ENCODE measurements around the gene FAM200A. TPM values are rescaled to one million over a fixed set of nuclear protein-coding genes. Genes with fewer than 3 reads are reported as not detected.

Gene FAM200A
- total RNA-seq, 1 experiment from 2014 or later = 6.9 TPM

DNA sequence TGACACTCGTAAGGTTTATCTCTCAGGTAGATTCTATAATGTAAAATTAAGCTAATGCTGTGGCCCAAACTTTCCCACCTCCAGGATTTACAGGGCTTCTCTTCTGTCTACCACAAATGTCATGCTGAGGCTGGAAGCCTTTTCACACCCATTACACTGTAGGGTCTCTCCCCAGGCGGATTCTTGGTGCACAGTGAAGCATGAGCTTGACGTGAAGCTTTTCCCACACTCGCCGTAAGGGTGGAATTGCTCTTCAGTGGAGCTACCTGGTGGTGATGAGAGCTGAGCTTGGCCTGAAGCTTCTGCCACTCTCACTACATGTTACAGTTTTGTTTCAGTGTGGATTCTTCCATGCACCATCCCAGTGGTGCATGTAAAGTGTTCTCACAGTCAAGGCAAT lies 11.4 kb downstream of the FAM200A start:
- Histone ChIP-seq H3K9me3 (ENCODE audit: insufficient read depth, low read depth) (peaks cover 12% of the 10 kb centered on the region), H3K36me3 (ENCODE audit: low read depth) (no peaks in the 10 kb centered on the region), H3K79me2 (ENCODE audit: low read depth) (no peaks in the 10 kb centered on the region), H3K4me3 (no peak overlapping the region), H4K20me1 (ENCODE audit: insufficient read depth) (no peaks in the 10 kb centered on the region), H3K27me3 (ENCODE audit: insufficient read depth, low read depth) (no peaks in the 10 kb centered on the region), H3K4me2 (no peak overlapping the region), H3K9me2 (ENCODE audit: insufficient read depth) (no peaks in the 10 kb centered on the region), H2AFZ (no peak overlapping the region), H3F3A (ENCODE audit: insufficient read depth, low read depth) (peaks cover 4% of the 10 kb centered on the region; the same call in 1 of the 2 replicates), H3K4me1 (replicated peaks; ENCODE audit: insufficient read depth) (no peaks in the 10 kb centered on the region), H3K27ac (no peak overlapping the region)
- CTCF ChIA-PET = no interaction called here
- POLR2A ChIA-PET (ENCODE audit: unreplicated experiment) = no interaction called here
- BruUV-seq (replicated peaks) = no TSS peak
- TF ChIP-seq EZH2 (IDR thresholded peaks at IDR 0.05; ENCODE audit: low read depth) = no peak
- TF ChIP-seq, protein P1, sequence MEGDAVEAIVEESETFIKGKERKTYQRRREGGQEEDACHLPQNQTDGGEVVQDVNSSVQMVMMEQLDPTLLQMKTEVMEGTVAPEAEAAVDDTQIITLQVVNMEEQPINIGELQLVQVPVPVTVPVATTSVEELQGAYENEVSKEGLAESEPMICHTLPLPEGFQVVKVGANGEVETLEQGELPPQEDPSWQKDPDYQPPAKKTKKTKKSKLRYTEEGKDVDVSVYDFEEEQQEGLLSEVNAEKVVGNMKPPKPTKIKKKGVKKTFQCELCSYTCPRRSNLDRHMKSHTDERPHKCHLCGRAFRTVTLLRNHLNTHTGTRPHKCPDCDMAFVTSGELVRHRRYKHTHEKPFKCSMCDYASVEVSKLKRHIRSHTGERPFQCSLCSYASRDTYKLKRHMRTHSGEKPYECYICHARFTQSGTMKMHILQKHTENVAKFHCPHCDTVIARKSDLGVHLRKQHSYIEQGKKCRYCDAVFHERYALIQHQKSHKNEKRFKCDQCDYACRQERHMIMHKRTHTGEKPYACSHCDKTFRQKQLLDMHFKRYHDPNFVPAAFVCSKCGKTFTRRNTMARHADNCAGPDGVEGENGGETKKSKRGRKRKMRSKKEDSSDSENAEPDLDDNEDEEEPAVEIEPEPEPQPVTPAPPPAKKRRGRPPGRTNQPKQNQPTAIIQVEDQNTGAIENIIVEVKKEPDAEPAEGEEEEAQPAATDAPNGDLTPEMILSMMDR (conservative IDR thresholded peaks at IDR 0.05) = no peak
- no peak for DNase-seq
- intact Hi-C loops (cut with micrococcal nuclease; ENCODE audit: unreplicated experiment) = no loop called here

DNA sequence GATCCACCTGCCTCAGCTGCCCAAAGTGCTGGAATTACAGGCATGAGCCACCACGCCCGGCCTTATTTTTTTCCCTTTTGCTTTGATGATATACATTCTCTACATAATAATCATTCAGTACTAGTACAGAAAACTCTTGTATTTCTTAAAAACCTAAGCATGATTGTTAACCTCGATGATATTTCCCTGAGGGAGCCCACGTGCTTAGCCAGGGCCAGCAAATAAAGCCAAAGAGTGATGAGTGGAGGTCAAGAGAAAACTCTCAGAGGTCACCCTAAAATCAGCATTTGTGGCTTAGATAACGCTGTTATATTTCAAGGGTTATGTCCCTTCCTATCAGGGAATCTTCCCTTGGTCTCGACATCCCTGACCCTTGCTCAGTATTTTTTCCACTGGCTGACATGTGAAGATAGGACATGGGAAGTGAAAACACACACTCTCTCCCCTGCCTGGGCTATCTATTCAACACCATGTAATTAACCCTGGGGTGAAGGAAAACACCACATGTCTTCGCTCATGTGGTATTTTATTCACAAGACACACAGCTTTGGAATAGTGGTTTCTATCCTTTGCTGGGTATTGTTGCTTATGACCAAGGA lies 12.6 kb downstream of the FAM200A start:
- H3K27ac ChIP-seq = no peak overlapping the region
- H3K9me3 ChIP-seq (ENCODE audit: insufficient read depth, low read depth) = peaks cover 12% of the 10 kb centered on the region
- no peaks in the 10 kb centered on the region for H3K9me2 ChIP-seq (ENCODE audit: insufficient read depth)
- H3K4me2 ChIP-seq = no peak overlapping the region
- H3K4me3 ChIP-seq = no peak overlapping the region
- POLR2A ChIA-PET (ENCODE audit: unreplicated experiment) = interaction anchor here (0.6 kb wide), 1 partner anchor 13 kb away, joined by 7 read pairs; the partner anchor contains the start of gene FAM200A
- H3K4me1 ChIP-seq (replicated peaks; ENCODE audit: insufficient read depth) = no peaks in the 10 kb centered on the region
- no peaks in the 10 kb centered on the region for H3K36me3 ChIP-seq (ENCODE audit: low read depth)
- H4K20me1 ChIP-seq (ENCODE audit: insufficient read depth) = no peaks in the 10 kb centered on the region
- H3K27me3 ChIP-seq (ENCODE audit: insufficient read depth, low read depth) = no peaks in the 10 kb centered on the region
- H3K79me2 ChIP-seq (ENCODE audit: low read depth) = no peaks in the 10 kb centered on the region
- intact Hi-C loops (cut with micrococcal nuclease; ENCODE audit: unreplicated experiment) = no loop called here
- H2AFZ ChIP-seq = no peak overlapping the region
- no peak for DNase-seq
- BruUV-seq (replicated peaks) = no TSS peak
- TF ChIP-seq EZH2 (IDR thresholded peaks at IDR 0.05; ENCODE audit: low read depth) = no peak
- TF ChIP-seq, protein P1 (conservative IDR thresholded peaks at IDR 0.05) = no peak
- H3F3A ChIP-seq (ENCODE audit: insufficient read depth, low read depth) = peaks cover 4% of the 10 kb centered on the region; the same call in 1 of the 2 replicates
- CTCF ChIA-PET = no interaction called here

DNA sequence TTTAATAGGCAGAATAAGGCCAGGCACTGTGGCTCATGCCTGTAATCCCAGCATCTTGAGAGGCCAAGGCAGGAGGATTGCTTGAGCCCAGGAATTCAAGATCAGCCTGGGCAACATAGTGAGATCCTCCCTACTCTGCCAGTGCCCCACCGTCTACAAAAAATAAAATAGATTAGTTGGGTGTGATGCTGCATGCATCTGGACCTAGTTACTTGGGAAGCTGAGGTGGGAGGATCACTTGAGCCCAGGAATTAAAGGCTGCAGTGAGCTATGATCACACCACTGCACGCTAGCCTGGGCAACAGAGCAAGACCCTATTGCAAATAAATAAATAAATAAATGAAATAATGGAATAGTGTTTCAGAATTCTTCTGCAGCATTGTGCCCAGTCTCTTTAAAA lies 16.2 kb downstream of the FAM200A start:
- DNase-seq = no peak
- Histone ChIP-seq H3K9me3 (ENCODE audit: insufficient read depth, low read depth) (peaks cover 38% of the 10 kb centered on the region), H2AFZ (no peak overlapping the region), H3K27ac (no peak overlapping the region), H3F3A (ENCODE audit: insufficient read depth, low read depth) (no peaks in the 10 kb centered on the region), H4K20me1 (ENCODE audit: insufficient read depth) (no peaks in the 10 kb centered on the region), H3K27me3 (ENCODE audit: insufficient read depth, low read depth) (no peaks in the 10 kb centered on the region), H3K36me3 (ENCODE audit: low read depth) (peaks cover 20% of the 10 kb centered on the region), H3K79me2 (ENCODE audit: low read depth) (no peaks in the 10 kb centered on the region), H3K4me2 (no peak overlapping the region), H3K4me1 (replicated peaks; ENCODE audit: insufficient read depth) (no peaks in the 10 kb centered on the region), H3K9me2 (ENCODE audit: insufficient read depth) (no peaks in the 10 kb centered on the region), H3K4me3 (no peak overlapping the region)
- ChIA-PET CTCF (no interaction called here), POLR2A (ENCODE audit: unreplicated experiment) (interaction anchor here (0.6 kb wide), 1 partner anchor 127 kb away, joined by 5 read pairs; the partner anchor contains the start of genes BUD31 and PDAP1)
- TF ChIP-seq, protein P1 (conservative IDR thresholded peaks at IDR 0.05) = no peak
- no peak for TF ChIP-seq EZH2 (IDR thresholded peaks at IDR 0.05; ENCODE audit: low read depth)
- no TSS peak for BruUV-seq (replicated peaks)
- intact Hi-C loops (cut with micrococcal nuclease; ENCODE audit: unreplicated experiment) = no loop called here

All from PC-9 (cell line).